IPS-20b (cell line): ENCODE measurements around the gene ODAD2.
"Not testable (repeated sequence)": the region's sequence is repeated elsewhere in the genome, so short reads cannot be mapped to it uniquely, and the experiment has no call there.

Experiments used
- H3K27ac ChIP-seq: one replicate; pipeline ENCODE4 v1.5.1; 2013; ENCODE audit warnings: low read length
- H3K27me3 ChIP-seq: 2 replicates; pipeline ENCODE4 v1.6.1; 2013; ENCODE audit warnings: mild to moderate bottlenecking, low read length, inconsistent platforms; ENCODE audit not compliant: insufficient read depth
- H3K36me3 ChIP-seq: 2 replicates; pipeline ENCODE4 v1.6.1; 2013; ENCODE audit warnings: low read depth, mild to moderate bottlenecking, inconsistent platforms, low read length, moderate library complexity; ENCODE audit not compliant: insufficient read depth
- H3K4me1 ChIP-seq: 2 replicates; pipeline ENCODE4 v1.6.1; 2013; ENCODE audit warnings: mild to moderate bottlenecking, control low read depth, inconsistent platforms, low read length, moderate library complexity; ENCODE audit not compliant: insufficient read depth
- H3K4me3 ChIP-seq: 2 replicates; pipeline ENCODE4 v1.5.1; 2013; ENCODE audit warnings: mild to moderate bottlenecking, low read length, inconsistent platforms
- H3K9ac ChIP-seq: 2 replicates; pipeline ENCODE4 v1.6.1; 2013; ENCODE audit warnings: low read depth, mild to moderate bottlenecking, inconsistent platforms, low read length, moderate library complexity
- H3K9me3 ChIP-seq: 2 replicates; pipeline ENCODE4 v1.6.1; 2013; ENCODE audit warnings: mild to moderate bottlenecking, low read depth, low read length, inconsistent platforms; ENCODE audit not compliant: insufficient read depth

Gene ODAD2

DNA sequence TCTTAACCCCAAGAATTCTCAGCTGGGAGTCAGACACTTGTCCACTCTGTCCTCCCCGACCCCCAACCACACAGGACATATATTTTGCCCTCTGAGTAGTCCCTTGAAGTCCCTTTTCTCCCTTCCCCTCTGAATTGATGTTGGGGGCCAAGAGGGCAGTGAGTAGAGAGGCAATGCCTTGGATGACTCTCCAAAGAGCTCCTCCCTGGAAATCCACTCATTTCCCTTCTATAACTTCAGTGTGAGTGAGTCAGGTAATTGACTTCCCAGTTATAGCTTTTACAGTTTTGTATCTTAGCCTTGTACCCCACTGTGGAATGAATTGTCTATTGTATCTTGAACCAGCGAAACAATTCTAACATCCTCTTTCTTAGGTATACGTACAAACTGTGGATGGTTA, 9.2 kb upstream of the ODAD2 start:
- Histone ChIP-seq H3K27me3 (no peaks in the 10 kb centered on the region), H3K27ac (no peak overlapping the region)

GRCh38 chr10:28001353-28001752, 2.5 kb upstream of the ODAD2 start:
- H3K9ac ChIP-seq: no peak overlapping the region
- H3K27me3 ChIP-seq: peaks cover 15% of the 10 kb centered on the region
- no peak overlapping the region for H3K27ac ChIP-seq
- peaks cover 11% of the 10 kb centered on the region for H3K4me1 ChIP-seq
- H3K36me3 ChIP-seq: no peaks in the 10 kb centered on the region
- no peaks in the 10 kb centered on the region for H3K9me3 ChIP-seq
- no peak overlapping the region for H3K4me3 ChIP-seq

More for the DNA sequence above, 9.2 kb upstream of the ODAD2 start:
- no peaks in the 10 kb centered on the region for H3K36me3 ChIP-seq
- H3K9me3 ChIP-seq: no peaks in the 10 kb centered on the region
- no peak overlapping the region for H3K4me3 ChIP-seq
- H3K9ac ChIP-seq: no peak overlapping the region
- no peaks in the 10 kb centered on the region for H3K4me1 ChIP-seq

DNA sequence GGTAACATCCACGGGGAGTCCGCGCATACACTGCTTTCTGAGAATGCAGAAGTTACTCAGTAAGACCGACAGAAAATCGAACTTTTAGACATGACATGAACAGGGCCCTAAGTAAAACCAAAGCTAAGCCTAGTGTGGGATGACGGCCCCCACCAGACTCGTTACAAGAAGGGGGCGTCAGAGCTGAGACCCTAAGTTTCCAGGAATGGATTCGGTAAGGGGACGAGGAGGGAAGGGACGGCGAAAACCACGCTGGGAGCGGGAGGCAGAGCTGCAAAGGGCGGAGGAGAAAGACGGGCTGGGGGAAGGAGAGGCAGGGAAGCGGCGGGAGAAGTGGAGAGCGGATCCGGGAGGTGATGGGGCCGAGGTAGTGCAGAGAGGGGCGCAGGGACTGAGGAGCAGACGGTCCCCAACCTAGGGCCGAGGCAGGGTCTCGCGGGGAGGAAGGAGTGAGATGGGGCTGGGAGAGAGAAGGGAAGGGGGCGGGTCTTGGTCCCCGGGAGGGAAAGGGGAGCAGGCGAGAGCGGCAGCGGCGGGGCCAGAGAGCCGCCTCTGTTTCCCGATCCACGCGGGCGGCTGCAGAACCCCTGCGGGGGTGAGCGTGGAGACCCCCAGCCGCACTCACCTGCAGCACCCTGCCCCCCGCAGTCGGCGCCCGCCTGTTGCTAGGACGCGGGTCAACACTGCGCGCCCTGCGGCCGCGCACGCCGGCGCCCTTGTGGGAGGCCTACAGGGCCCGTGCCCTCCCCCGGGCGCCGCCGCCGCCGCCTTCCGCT, 513 bp downstream of the ODAD2 start:
- peaks cover 15% of the 10 kb centered on the region for H3K4me1 ChIP-seq
- H3K4me3 ChIP-seq: peak overlapping the region; percentile 96
- peak overlapping the region; percentile 48 for H3K27ac ChIP-seq
- H3K9me3 ChIP-seq: no peaks in the 10 kb centered on the region
- peak overlapping the region; percentile 91 for H3K9ac ChIP-seq
- H3K36me3 ChIP-seq: no peaks in the 10 kb centered on the region
- peaks cover 15% of the 10 kb centered on the region for H3K27me3 ChIP-seq

DNA sequence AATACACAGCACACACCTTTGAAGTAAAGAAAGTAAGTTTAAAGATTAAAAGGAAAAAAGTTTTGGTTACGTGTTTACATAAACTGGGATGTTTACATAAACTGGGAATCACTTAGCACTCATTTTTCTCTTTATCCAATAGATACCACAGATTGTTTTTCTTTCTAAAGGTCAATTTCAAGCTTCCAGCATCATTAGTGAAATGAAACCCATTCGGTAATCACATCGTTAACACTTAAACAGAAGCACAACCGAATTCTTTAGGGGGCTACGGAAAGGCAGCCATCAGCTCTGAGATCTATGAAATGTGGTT, 1.1 kb downstream of the ODAD2 start:
- H3K4me1 ChIP-seq: peaks cover 15% of the 10 kb centered on the region
- H3K27ac ChIP-seq: peak overlapping the region; percentile 48
- peak overlapping the region; percentile 91; the same call in 1 of the 2 replicates for H3K9ac ChIP-seq
- no peaks in the 10 kb centered on the region for H3K9me3 ChIP-seq
- H3K4me3 ChIP-seq: peak overlapping the region; percentile 96
- H3K36me3 ChIP-seq: no peaks in the 10 kb centered on the region
- H3K27me3 ChIP-seq: peaks cover 15% of the 10 kb centered on the region

DNA sequence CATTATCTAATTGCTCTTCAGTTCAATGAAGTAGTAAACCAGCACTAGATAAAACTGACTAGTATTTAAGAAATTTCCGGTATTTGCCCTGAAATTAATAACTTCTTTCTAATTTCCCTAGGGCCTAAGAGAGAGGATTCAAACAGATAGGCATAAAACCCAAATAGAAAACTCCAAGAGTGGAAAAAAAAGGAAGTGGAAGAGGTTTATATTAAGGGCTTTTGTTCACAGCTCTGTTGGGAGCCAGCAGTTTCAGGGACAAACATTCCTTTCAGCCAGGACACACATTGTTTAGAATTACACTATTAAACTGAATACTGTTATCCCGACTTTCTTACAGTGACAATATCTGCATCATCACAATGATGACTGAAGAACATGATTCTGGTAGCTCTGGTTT, 3.6 kb downstream of the ODAD2 start:
- Histone ChIP-seq H3K27me3 (peaks cover 15% of the 10 kb centered on the region), H3K4me1 (peaks cover 15% of the 10 kb centered on the region), H3K27ac (no peak overlapping the region), H3K9me3 (no peaks in the 10 kb centered on the region), H3K9ac (no peak overlapping the region), H3K36me3 (no peaks in the 10 kb centered on the region), H3K4me3 (peak overlapping the region; percentile 10; the same call in 1 of the 2 replicates)

DNA sequence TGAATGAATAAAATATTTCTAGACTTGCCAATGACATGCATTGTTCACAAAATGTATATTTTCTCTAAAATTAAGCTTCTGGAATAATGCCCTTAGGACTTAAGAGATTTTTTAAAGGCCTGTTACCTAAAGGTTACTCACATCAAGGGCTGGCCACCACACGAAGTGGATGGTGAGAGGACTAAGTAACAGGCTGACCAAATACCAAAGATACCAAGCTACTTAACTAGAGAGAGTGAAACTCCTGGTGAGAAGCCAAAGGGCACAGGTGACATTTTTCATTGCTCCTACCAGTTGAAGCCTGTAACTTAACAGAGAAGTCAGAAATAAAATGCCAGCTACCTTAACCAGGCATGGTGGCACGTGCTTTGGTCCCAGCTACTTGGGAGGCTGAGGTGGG, 9.5 kb downstream of the ODAD2 start:
- H3K27ac ChIP-seq, H3K36me3 ChIP-seq, H3K27me3 ChIP-seq, H3K9me3 ChIP-seq, H3K4me1 ChIP-seq, H3K4me3 ChIP-seq, H3K9ac ChIP-seq: not testable (repeated sequence)

DNA sequence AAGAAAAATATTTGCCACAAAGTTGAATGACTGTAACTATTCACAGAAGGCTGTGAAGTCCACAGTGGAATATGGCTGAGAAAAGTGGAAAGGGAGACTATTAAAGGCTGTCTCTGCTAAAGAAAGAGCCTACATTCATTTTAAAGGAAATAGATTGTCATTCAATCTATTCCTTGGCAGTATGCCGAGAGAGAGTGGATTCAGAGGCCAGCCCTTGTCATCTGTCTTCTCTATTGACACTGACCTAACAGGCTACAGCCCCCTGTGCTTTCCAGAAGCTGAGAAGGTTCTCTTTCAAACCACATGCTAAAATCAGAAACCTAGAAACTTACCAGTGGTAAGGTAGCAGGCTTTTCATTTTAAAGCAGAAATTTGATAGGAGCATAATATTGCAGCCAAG, 12.1 kb downstream of the ODAD2 start:
- no peak overlapping the region for H3K9ac ChIP-seq
- H3K9me3 ChIP-seq: no peaks in the 10 kb centered on the region
- H3K4me1 ChIP-seq: no peaks in the 10 kb centered on the region
- no peaks in the 10 kb centered on the region for H3K36me3 ChIP-seq
- H3K27me3 ChIP-seq: no peaks in the 10 kb centered on the region
- H3K4me3 ChIP-seq: no peak overlapping the region
- no peak overlapping the region for H3K27ac ChIP-seq

DNA sequence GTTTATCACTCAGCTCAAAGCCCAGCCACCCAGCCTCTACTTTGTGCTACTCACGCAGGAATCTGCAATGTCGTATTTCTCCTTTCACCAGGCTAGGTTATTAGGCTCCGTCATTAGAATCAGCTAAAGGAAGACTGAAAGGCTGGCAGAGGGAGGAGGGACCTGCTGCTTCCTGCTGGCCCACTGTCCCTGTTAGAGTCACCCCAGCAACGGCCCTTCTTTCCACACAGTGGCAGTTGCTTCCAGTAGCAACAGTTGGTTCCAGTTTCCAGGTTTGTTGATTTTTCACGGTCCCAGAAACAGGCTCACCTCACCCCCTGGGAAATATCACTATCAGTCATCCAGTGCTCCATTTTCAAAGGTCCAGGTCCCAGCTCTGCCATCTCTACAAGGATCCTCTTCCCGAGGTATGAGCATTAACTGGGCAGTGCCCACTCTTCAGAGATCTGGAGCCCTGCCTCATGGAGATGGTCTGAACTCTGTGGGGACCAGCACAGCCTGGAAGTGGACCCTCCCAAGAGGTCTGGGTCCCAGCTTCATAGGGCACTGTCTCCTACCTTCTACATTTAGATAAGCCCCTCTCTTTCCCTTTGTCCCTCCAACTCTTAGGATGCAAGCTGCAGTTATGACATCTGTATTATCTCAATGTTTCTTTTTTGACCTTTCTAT, 15.9 kb downstream of the ODAD2 start:
- no peaks in the 10 kb centered on the region for H3K9me3 ChIP-seq
- no peak overlapping the region for H3K9ac ChIP-seq
- H3K4me1 ChIP-seq: no peaks in the 10 kb centered on the region
- H3K4me3 ChIP-seq: no peak overlapping the region
- no peaks in the 10 kb centered on the region for H3K36me3 ChIP-seq
- no peaks in the 10 kb centered on the region for H3K27me3 ChIP-seq
- H3K27ac ChIP-seq: no peak overlapping the region

DNA sequence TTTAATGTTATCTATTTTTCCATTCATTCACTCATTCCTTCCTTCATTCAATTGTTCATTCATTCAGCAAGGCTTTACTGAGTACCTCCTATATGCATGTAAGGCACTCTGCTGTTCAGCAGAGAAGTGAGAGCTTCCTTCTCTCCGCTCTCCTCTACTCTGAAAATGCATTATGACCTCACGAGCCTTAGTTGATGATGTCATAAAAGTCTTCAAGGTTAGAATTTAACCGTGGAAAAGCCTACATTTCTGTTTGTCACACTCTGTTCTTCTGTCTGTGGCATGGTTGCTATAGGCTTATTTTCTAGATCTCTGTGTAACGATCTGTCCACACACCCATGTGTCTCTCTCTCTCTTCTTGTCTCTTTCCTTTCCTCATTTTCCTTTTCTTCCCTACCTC, 17.1 kb downstream of the ODAD2 start:
- H3K4me3 ChIP-seq: no peak overlapping the region
- H3K4me1 ChIP-seq: no peaks in the 10 kb centered on the region
- no peak overlapping the region for H3K27ac ChIP-seq
- no peaks in the 10 kb centered on the region for H3K27me3 ChIP-seq
- H3K9ac ChIP-seq: no peak overlapping the region
- H3K9me3 ChIP-seq: peaks cover 3% of the 10 kb centered on the region; the same call in 1 of the 2 replicates
- H3K36me3 ChIP-seq: no peaks in the 10 kb centered on the region

DNA sequence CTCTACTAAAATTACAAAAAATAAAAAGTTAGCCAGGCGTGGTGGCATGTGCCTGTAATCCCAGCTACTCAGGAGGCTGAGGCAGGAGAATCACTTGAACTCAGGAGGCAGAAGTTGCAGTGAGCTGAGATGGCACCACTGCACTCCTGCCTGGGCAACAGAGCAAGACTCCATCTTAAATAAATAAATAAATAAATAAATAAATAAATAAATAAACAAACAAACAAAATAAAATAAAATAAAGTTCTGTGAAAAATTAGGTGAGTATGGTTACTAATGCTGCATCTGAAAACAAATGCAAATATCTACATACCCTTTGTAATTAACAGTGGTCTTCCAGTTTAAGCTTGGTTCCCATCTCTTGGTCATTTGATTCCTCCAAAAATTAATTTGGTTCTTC, 28.1 kb downstream of the ODAD2 start:
- not testable (repeated sequence) for H3K4me3 ChIP-seq, H3K9me3 ChIP-seq, H3K27ac ChIP-seq, H3K9ac ChIP-seq, H3K36me3 ChIP-seq, H3K4me1 ChIP-seq, H3K27me3 ChIP-seq

- H3K36me3 ChIP-seq, H3K9me3 ChIP-seq, H3K4me3 ChIP-seq, H3K4me1 ChIP-seq, H3K27me3 ChIP-seq, H3K27ac ChIP-seq, H3K9ac ChIP-seq: not testable (repeated sequence)
Observed at GRCh38 chr10:27969931-27970330, 28.9 kb downstream of the ODAD2 start.

DNA sequence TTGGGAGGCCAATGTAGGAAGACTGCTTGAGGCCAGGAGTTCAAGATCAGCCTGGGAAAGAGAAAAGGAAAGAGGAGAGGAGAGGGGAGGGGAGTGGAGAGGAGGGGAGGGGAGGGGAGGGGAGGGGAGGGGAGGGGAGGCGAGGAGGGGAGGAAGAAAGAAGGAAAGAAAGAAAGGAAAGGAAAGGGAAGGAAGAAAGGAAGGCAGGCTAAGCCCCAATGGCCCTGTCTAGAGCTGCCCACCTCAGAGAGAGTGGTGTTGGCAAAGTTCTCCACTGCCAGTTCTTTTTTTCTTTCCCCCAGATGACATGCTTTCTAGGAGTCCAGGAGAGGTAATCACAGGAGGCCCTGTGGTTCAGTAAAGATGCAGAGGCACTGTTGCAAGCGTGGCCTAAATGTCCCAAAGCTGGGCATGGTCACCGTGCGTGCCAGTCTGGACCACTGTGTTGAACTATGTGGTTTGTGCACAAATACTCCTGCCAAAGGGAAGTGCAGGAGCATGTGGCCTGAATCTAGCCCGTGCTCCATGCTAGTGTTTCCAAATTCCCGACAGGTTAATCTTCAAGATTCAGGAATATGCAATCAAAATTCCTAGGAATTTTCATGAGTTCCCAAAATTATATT, 39.7 kb downstream of the ODAD2 start:
- H3K4me1 ChIP-seq: no peaks in the 10 kb centered on the region
- no peak overlapping the region for H3K4me3 ChIP-seq
- H3K9ac ChIP-seq: no peak overlapping the region

More for the DNA sequence above, 39.7 kb downstream of the ODAD2 start:
- Histone ChIP-seq H3K27me3 (no peaks in the 10 kb centered on the region), H3K9me3 (no peaks in the 10 kb centered on the region), H3K36me3 (no peaks in the 10 kb centered on the region), H3K27ac (no peak overlapping the region)
